ENCODE measurements around the gene ATXN7L1. TPM values are rescaled to one million over a fixed set of nuclear protein-coding genes. Genes with fewer than 3 reads are reported as not detected.

ATXN7L1 gene
- total and polyA plus RNA-seq, 4 donors: 4.2 to 22.5 (median 8.5) TPM

DNA sequence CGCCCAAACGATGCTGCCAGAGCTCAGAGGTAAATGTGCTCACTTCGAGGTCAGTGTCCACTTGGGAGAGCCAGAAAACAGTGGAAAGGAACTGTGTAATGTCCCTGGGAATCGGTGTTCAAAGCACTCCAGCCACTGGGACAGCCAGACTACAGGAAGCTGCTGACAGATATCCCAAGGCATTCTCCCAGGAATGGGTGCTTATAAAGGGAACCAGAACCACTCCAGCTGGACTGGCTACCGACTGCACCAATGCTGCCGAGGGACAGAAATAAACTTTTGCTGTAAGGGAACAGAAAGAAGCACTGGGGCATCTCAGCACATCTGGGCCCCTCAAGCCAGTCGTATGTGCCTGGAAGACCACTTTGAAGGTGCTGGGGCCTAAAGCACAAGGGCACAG lies 76.7 kb downstream of the ATXN7L1 start:
- Histone ChIP-seq H3K27me3 (ENCODE audit: control insufficient read depth in 3 of 3, insufficient read depth in 3 of 3, low read length in 2 of 3) (no peaks in the 10 kb centered on the region), H3K4me1 (ENCODE audit: control insufficient read depth in 5 of 5, insufficient read depth in 5 of 5, low read length in 5 of 5) (peaks cover 0 to 16% (median 8%) of the 10 kb centered on the region in 5 donors), H3K27ac (ENCODE audit: low read depth in 1 of 2, low read length in 1 of 2) (peak overlapping the region in 1 of 2 donors; percentile 57), H3K4me3 (no peak overlapping the region), H3K36me3 (ENCODE audit: control insufficient read depth in 4 of 4, insufficient read depth in 4 of 4, low read length in 4 of 4) (peaks cover 0 to 2% (median 0%) of the 10 kb centered on the region in 4 donors), H3K9ac (ENCODE audit: insufficient read depth in 1 of 2, low read length in 2 of 2) (no peak overlapping the region), H3K9me3 (ENCODE audit: control insufficient read depth in 4 of 4, insufficient read depth in 3 of 4, low read length in 3 of 4) (no peaks in the 10 kb centered on the region)
- DNase-seq (no peak), ATAC-seq (ENCODE audit: insufficient read depth, low FRiP score) (no peak)
- TF ChIP-seq, protein P1, sequence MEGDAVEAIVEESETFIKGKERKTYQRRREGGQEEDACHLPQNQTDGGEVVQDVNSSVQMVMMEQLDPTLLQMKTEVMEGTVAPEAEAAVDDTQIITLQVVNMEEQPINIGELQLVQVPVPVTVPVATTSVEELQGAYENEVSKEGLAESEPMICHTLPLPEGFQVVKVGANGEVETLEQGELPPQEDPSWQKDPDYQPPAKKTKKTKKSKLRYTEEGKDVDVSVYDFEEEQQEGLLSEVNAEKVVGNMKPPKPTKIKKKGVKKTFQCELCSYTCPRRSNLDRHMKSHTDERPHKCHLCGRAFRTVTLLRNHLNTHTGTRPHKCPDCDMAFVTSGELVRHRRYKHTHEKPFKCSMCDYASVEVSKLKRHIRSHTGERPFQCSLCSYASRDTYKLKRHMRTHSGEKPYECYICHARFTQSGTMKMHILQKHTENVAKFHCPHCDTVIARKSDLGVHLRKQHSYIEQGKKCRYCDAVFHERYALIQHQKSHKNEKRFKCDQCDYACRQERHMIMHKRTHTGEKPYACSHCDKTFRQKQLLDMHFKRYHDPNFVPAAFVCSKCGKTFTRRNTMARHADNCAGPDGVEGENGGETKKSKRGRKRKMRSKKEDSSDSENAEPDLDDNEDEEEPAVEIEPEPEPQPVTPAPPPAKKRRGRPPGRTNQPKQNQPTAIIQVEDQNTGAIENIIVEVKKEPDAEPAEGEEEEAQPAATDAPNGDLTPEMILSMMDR (IDR thresholded peaks at IDR 0.05; ENCODE audit: control extremely low read depth, extremely low read depth): no peak
- 75 to 80% methylated on average over 7 of the region's 7 CpGs for WGBS, 2 donors

DNA sequence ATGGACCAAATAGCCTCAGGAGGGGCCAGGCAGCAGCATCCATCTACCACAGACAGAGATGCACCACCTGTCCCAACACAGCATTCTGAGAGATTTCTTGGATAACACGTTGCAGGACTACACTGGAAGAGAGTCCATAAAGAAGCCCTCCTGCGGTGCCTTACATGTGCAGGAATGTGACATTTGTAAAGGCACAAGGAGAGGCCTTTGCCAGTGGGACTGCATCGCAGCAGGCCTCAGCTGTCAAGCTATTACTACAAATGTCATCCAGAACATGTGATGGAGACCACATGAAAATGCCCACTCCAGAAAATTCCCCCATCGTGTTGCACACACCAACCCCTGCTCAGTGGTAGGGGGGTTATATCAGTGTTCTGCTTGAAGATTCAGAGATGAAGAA lies 77.4 kb downstream of the ATXN7L1 start:
- Histone ChIP-seq H3K4me3 (no peak overlapping the region), H3K36me3 (ENCODE audit: control insufficient read depth in 4 of 4, insufficient read depth in 4 of 4, low read length in 4 of 4) (peaks cover 0 to 2% (median 0%) of the 10 kb centered on the region in 4 donors), H3K27ac (ENCODE audit: low read depth in 1 of 2, low read length in 1 of 2) (no peak overlapping the region), H3K9ac (ENCODE audit: insufficient read depth in 1 of 2, low read length in 2 of 2) (no peak overlapping the region), H3K27me3 (ENCODE audit: control insufficient read depth in 3 of 3, insufficient read depth in 3 of 3, low read length in 2 of 3) (no peaks in the 10 kb centered on the region), H3K4me1 (ENCODE audit: control insufficient read depth in 5 of 5, insufficient read depth in 5 of 5, low read length in 5 of 5) (peaks cover 0 to 20% (median 9%) of the 10 kb centered on the region in 5 donors), H3K9me3 (ENCODE audit: control insufficient read depth in 4 of 4, insufficient read depth in 3 of 4, low read length in 3 of 4) (no peaks in the 10 kb centered on the region)
- no peak for DNase-seq
- no peak for ATAC-seq (ENCODE audit: insufficient read depth, low FRiP score)
- TF ChIP-seq, protein P1 (IDR thresholded peaks at IDR 0.05; ENCODE audit: control extremely low read depth, extremely low read depth): no peak
- whole genome bisulfite sequencing, 2 donors: 91 to 92% methylated on average over 4 of the region's 4 CpGs

DNA sequence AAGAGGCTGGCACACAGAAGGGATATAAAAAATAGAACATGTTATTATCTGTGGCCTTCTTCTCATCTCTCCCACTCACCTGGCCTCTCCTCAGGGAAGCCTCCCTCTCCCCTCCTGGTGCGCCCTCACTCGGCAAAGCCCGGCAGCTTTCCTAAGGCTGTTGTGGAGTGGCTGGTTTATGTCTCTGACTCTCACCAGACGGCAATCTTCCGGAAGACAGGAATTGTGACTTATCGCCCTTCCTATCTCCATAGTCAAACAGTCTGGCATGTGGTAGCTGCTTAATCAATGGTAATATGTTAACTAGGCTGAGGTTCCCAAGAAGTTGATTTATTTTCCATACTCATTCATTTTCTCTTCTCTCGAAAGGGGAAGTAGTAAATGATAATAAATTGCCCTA lies 78.7 kb downstream of the ATXN7L1 start:
- ATAC-seq (ENCODE audit: insufficient read depth, low FRiP score): no peak

More for the DNA sequence above, 78.7 kb downstream of the ATXN7L1 start:
- Histone ChIP-seq H3K27ac (ENCODE audit: low read depth in 1 of 2, low read length in 1 of 2) (no peak overlapping the region), H3K36me3 (ENCODE audit: control insufficient read depth in 4 of 4, insufficient read depth in 4 of 4, low read length in 4 of 4) (peaks cover 0 to 2% (median 0%) of the 10 kb centered on the region in 4 donors), H3K4me1 (ENCODE audit: control insufficient read depth in 5 of 5, insufficient read depth in 5 of 5, low read length in 5 of 5) (peaks cover 0 to 20% (median 9%) of the 10 kb centered on the region in 5 donors), H3K9ac (ENCODE audit: insufficient read depth in 1 of 2, low read length in 2 of 2) (no peak overlapping the region), H3K4me3 (no peak overlapping the region), H3K9me3 (ENCODE audit: control insufficient read depth in 4 of 4, insufficient read depth in 3 of 4, low read length in 3 of 4) (no peaks in the 10 kb centered on the region), H3K27me3 (ENCODE audit: control insufficient read depth in 3 of 3, insufficient read depth in 3 of 3, low read length in 2 of 3) (no peaks in the 10 kb centered on the region)
- WGBS, 2 donors: 84 to 96% methylated on average over 7 of the region's 7 CpGs
- no peak for DNase-seq
- TF ChIP-seq, protein P1 (IDR thresholded peaks at IDR 0.05; ENCODE audit: control extremely low read depth, extremely low read depth): no peak

All from lung (tissue), 12 donors.